Hematopoietic multipotent progenitor cell treated with erythropoietin and hydrocortisone succinate and interleukin-3 and kit ligand, for 8 days (in vitro differentiated cells): ENCODE results near the gene HDAC4.

Source experiments
- DNase-seq: peaks from one replicate; pipeline ENCODE4 v3.0.0-alpha.2; 2015

HDAC4 gene

DNA sequence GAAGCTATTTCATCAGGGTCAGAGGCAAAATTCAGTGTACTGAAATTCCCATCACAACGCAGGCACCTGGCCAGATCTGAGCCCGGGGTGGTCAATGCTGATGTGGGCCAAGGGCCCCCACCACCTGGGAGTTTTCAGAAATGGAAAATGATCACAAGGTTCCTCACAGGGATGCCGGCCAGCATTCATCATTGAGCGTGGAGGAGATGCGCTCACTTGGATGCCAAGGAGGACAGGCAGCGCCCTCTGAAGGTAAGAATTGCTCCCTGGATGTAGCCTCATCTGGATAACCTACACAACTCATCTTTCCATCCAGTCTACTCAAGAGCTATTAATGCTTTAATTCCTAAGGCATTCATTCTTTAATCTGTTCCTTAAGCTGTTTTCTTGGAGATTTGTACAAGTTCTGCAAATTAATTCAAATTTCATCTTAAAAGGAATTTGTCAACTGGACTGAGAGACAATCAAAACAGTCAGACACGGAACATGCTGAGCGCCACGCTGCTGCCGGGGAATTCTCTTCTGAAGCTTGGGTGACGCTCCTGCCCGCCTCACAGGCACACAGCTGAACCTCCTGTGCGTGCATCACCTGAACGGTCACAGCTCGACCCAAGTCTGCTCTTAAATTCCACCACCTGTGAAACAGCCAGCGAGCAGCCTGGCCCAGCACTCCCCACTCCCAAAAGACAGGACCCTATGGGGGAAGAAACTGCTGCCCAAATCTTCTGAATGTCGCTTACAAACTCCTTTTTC is 206.7 kb downstream of the HDAC4 start:
- DNase-seq, result no peak

DNA sequence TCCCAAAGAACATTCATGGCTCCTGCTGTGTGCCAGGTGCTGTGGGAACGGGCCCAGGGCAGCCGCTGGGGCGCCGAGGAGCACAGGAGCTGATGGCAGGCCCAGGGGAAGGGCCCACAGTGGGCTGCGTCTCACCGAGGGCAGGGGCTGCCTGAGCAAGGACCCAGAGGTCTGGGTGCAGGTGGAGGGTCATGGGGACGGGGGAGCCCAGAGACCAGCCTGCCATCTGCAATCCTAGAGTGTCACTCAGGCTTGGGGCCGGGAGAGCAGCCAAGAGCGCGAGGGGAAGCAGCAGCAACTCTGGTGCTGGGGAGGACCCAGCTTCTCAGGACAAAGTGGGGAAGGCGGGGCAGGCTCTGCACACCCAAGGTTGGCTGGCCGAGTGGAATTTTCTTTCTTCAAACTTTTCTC is 207.4 kb downstream of the HDAC4 start:
- DNase-seq, result no peak

DNA sequence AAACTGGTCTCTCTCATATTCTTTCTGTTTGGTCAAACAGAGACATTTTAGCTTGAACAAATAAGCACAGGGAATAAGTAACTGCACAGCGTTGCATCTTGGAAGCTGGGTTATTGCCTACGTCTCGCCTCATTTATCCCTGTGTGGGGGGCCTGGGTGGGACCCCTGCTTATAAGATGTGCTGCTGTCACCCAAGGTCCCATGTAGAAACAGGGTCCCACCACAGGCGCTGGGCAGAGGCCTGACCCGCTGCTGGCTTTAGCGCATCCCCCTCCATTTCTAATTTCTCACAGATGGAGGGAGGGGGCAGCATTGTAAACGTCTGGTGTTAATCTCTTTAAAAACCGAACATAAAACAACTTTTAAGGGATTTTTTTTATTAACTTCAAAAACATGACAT is 207.8 kb downstream of the HDAC4 start:
- DNase-seq, result no peak

DNA sequence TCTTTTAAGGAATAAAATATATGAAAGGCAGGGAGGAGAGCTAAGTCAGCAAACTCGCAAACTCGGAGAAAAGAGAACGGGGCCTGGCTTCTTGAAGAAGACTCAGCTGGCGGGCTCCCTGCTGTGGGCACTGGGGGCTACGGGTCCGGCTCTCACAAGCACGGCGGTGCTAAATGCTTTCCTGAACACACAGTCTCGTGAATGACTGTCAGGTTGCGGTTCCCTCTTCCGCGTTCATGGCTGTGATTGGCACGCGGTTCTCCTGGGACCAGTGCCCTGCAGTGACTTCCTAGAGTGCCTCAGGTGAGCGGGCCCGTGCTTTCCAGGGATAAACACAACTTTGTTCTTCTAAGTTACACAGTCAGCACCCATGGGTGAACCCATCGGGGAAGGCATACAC is 208.4 kb downstream of the HDAC4 start:
- no peak for DNase-seq

DNA sequence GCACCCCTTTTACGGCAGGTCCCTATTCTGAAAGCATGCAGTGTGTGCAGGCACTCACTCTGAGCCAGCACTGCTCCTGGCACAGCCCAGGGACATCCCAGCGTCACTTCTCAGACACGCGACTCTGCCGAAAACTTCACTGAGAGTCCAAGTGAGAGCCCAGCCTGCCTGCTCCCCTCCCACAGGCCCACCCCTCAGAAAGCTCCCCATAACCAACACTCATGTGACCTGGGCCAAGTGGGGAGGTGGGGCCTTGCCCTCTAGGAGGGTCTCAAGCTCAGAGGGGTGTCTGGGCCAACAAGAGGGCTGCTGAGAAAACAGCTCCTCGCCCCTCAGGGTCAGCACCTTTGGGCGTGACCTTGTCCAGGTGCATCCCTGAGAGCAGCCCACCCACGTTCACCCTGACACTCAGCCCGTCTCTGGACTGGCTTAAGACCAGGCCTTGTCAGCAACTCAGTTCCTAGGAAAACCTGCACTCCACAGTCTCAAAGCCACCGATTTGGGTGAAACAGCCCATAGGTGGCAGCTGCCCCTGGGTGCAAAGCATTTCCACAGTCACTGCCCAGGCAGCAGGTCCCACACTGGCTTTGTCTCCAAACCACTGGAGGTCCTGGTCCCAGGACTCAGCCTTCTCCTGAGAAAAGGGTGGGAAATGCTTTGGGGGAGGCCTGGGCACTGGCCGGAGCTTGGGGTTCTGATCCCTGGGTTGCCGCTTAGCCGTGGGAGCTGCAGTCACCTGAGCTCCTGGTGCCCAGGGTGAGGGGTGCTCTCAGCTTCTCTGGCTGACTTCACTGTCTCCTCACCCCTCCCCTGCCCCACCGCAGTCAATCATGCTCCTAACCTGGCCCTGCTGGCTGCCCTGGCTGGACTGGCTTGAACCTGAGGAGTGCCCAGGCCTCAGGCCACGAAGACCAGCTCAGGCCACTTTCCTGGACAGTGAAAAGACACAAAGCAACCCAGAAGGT is 209.6 kb downstream of the HDAC4 start:
- no peak for DNase-seq

DNA sequence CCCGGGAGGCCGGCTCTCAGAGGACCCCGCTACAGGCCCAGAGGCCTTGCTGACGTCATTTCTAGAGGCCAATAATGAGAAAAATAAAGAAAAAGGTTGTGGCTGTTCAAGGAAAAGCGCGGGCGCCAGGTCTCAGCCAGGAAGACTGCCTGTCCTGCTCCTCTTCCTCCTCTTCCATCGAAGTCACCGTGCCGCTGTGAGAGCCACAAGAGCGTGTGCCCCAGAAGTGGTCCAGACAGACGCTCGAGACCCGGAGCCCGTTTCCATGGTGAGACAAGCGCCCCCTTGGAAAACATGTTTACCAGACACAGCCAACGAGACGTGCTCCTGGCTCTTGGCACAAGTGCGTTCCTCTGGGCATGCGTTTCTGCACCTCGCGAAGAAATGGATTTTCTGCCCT is 210.5 kb downstream of the HDAC4 start:
- DNase-seq, result no peak

DNA sequence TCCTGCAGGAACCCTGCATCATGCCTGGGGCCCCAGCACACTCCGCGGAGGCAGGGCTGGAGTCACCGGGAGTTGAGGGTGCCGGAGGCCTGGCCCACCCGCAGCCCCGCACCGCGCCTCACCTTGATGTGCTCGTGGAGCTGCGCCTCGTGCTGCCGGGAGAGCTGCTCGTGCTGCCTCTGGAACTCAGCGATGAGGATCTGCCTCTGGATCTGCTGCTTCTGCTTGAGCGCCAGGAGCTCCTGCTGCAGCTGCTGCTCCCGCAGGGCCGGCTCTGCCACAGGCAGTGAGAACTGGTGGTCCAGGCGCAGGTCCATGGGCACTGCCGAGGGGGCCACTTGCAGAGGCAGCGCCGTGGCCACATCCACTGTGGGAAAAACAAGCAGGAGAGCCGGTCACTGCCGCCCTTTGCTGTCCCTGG is 211.1 kb downstream of the HDAC4 start:
- no peak for DNase-seq

DNA sequence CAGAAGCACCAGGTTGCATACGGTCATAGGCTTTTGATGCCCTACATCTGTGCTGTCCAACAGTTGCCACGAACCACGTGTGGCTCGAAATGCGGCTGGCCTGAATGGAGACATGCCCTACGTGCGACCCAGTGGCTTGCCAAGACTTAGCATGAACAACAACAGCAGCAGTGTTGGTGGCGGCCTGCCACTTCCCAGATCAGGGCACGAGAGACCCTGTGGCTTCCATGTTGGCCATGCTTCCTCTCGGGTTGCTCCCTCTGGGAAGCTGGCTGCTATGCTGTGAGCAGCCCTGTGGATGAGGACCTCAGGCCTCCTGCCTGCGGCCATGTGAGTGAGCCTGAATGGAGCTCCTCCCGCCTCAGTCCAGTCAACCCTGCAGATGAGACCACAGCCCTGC is 212.3 kb downstream of the HDAC4 start:
- no peak for DNase-seq

DNA sequence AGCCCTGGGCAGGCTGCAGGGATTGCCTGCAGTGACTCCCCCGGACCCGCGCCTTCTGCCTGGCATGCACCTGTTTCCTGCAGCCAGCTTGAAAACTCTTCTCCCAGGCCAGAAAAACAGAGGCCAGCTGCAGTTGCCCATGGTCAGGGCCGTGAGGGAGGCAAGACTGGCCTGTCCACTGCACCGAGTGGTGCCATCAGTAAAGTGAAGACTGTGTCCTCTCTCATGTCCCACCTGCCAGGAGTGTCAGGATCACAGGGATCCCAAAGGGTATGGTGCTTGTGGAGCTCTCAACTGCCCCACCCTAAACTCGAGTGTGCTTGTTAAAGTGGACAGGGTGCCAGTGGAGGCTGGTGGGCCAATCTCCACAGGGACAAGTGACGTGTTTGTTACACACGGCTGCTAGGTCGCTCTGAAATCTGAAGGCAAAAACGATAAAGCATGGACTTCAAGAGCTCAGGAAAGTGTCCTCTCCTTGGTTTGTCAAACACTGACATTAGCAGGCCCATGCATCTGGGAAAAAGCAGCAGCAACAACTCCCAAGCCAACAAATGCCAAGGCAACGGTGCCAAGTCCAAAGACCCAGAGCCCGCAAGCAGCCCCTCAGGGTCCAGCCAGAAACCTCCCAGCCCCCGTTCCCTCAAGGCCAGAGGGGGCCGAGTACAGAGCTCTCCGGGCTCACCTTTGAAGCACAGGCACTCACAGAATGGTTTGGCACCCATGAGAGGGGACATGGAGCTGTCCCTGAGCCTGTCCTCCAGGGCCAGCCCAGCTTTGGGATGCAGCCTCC is 213.2 kb downstream of the HDAC4 start:
- no peak for DNase-seq

DNA sequence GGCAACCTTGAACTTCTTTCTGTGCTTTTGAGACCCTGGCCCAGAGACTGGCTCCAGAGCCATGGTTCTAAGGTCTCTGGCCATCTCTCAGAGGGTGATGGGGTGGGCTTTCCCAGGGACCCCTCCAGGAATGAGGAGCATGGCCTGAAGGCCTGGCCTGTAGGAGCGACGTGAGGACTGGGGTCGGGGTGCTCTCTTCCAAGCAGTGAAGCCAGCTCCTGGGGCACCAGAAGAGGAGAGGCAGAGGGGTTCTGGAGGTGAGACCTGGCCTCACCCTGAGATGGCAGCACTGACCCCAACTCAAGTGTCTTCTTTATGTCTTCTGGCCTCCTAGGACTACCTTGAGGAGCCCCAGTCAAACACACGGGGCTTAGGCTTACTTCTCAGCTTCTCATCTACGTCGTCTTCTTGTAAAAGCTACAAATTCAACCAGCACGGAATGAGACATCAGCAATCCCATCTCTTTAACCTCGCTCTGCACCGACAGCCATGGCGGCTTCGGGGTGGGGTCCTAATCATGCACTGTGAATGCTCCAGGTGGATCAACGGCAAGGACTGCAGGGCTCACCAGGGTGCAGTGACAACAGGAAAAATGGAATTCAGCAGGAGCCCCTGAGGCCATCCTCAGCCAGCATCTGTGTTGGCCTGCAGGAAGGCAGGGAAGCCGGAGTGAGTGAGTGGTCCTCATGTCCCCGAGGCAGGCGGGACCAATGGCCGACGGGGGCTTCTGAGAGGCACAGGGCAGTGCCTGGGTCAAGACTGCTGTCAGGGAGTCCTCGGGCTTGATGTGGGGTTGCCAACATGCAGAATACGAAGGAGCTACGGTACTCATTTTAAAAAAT is 214.1 kb downstream of the HDAC4 start:
- DNase-seq, result no peak

DNA sequence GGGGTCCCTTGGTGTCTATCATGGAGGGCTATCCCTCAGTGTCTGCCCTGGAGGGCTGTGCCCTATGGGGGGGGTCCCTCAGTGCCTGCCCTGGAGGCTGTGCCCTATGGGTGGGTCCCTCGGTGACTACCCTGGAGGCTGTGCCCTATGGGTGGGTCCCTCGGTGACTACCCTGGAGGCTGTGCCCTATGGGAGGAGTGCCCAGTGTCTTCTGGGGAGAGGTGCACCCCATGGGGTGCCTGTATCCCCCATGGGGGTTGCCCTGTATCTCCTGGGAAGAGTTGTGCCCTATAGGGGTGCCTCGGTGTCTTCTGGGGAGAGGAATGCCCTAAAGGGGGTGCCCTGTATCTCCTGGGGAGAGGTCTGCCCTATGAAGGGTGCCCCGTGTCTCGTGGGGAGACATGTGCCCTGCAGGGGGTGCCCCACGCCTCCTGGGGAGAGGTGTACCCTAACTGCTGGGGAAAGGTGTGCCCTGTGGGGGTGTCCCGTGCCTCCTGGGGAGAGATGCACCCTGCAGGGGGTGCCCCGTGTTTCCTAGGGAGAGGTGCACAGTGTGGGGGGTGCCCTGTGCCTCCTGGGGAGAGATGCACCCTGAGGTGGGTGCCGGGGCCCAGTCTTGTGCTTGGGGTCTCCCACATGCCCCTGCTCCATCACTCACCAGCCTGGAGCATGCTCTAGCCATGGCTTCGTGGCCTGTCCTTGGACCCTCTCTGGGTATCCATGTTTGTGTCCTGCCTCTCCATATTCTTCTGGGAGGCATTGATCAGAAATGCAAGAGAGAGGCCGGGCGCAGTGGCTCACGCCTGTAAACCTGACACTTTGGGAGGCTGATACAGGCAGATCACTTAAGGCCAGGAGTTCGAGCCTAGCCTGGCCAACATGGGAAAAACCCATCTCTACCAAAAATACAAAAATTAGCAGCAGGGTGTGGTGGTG is 215.6 kb downstream of the HDAC4 start:
- no peak for DNase-seq

DNA sequence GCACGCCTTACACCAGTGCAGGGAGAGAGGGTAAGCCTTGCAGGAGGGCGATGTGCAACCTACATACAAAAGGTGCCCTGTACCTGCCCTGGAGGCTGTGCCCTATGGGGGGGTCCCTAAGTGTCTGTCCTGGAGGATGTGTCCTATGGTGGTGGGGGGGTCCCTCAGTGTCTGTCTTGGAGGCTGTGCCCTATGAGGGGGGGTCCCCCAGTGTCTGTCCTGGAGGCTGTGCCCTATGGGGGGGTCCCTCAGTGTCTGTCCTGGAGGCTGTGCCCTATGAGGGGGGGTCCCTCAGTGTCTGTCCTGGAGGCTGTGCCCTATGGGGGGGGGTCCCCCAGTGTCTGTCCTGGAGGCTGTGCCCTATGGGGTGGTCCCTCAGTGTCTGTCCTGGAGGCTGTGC is 216.6 kb downstream of the HDAC4 start:
- DNase-seq, result no peak

DNA sequence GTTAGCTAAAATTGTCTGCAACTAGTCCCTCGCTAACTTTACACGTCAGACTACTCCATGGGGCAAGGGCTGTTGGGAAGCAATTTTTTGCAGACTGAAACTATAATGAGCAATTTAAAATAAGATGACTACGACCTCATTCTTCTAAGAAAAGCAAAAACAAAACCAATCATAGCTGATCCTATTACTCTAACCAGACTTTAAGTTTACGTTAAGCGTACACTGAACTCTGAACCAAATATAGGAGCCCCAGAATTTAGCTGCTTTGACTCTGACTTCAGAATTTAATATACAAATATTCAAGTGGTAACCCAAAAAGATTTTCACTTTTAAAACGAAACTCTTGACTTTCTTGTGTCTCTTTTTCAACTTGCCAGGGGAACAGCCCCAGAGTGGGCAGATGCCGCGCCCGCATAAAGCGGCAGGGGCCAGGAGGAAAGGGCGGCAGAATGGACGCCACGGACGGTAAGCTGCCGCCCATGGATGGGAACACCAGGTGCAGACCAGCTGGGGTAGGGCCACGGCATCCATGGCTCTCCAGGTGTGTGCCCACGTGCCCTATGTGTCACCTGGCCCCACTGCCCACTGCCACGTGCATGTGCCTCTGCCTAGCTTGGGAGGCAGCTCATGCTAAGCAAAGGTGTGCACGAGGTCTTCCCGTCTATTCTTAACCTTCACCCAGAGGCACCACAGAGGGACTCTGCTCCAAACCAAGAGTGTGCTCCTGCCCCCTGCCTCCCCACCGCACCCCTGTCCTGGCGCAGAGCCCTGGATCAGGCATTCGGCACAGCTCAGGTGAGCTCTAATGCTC is 217.6 kb downstream of the HDAC4 start:
- no peak for DNase-seq

DNA sequence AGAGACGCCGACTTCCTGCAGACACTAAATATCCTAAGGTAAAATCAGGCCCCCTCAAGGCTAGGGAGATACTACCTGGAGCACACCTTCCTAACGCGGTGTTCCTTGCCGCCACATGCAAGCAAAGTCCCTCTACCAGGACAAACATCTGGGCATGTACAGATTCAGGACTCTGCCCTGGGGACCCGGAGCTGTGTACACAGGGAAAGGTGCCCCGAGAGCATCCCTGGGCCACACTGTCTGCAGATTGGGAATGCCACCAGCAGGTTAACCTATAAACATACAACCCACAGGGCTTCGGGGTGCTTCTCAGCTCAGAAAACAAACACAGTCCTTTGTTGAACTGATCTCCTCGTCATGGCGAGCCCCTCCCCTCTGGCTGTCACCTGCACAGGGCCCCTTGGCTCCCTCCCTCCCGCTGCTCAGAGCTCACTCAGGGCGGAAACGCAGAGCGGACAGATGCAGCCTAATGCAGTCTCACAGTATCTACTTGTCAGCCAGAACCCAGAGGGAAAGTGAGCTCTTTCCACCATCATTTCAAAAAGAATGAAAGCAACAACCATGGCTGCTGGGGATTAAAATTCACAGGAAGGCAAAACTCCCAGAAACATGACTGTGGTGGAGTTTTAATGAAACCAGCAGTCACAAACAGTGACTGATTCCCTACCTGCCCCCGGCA is 218.8 kb downstream of the HDAC4 start:
- no peak for DNase-seq

DNA sequence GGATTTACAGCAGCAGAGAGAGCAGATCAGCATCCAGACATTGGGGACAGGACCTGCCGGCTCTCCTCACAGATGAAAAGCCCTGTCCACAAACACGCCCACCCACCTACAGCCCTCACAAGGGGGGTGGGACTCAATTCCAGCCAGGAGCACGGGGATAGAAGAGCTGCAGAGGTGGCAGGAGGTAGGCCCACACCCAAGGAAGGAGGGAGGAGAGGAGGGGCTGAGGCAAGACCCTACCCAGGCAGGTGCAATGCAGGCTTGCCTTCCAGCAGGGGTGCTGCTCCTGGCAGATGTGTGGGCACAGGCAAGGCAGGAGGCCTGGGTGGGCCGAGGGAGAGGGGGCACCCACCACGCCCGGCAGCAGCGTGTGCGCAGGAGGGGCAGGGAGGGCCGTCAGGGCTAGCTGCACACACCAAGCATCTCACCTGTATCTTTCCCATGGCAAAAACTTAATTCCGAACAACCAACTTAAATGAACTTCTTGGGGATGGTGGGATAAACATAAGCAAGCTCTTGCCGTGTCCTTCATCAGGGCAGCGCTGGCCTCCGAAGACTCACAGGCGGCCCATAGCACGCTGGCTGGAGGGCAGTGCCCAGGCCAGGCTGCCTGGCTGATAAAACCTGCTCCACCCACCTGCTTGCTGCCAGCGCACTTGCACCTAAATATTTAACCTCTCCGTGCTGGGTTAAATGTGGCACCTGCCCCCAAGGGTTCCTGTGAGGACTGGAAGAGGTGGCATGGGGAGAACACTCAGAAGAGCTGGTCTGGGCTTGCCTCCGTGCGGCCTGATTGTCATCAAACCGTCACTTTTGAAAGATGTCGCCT is 219.5 kb downstream of the HDAC4 start:
- DNase-seq, result no peak

DNA sequence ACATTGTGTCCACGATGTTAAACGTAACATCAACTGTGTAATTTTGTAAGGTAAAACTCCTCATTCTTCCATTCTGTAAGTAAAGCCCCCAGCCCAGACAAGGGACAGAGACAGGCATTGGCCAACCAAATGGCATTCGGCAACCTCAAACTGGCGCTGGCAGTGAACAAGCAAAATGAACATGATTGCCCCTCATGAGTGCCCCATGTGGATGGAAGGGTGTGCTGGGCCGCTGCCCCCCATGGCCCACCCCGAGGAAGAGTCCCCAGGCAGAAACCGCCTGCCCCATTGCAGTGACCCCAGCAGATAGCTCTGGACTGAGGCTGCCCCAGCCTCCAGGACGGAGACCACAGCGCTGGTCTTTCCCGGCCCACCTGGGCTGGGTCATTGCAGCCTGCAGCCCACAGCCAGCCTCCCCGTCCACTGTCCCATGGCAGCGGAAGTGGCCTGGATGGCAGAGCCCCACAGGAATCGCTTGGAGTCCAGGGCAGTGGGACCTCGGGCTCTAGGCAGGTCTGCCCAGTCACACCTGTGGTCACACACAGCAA is 220.2 kb downstream of the HDAC4 start:
- no peak for DNase-seq

DNA sequence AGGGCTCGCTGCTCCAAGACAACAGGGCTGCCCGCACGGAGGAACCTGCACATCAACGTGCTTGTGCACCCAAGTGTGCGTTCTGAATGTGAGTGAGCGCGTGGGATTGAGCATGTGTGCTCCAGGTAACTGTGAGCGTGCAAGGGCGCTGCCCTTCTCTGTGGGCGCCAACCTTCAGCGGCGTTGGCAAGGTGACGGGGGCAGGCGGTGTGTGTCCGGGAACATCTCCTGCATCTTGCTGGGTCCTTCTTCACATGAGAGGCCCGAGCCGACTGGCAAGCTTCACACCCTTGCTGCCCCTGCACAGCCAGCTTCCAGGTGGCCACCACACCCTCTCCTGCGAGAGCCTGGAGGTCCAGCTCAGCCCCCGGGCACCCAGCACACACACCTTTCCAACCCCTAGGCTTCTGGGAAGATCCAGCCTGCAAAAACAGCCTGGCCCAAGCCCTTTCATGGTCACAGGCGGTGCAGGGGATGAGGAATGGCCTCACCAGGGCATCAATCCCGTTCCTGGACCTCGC is 220.9 kb downstream of the HDAC4 start:
- no peak for DNase-seq

DNA sequence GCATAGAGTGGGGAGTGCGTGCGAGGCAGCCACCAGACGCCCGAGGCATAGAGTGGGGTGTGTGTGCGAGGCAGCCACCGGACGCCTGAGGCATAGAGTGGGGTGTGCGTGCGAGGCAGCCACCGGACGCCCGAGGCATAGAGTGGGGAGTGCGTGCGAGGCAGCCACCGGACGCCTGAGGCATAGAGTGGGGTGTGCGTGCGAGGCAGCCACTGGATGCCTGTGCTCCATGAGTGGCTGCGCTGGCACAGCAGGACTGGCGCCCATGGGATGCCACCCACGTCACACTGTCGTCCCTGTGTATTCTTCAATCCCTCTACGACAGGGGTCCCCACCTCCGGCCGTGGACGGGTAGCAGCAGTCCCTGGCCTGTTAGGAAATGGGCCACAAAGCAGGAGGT is 221.9 kb downstream of the HDAC4 start:
- DNase-seq, result no peak
